IPS-18c (cell line): ENCODE data around the gene HOXD3.

Source experiments
- H3K4me3 ChIP-seq: 2 replicates; pipeline ENCODE4 v1.7.0; 2013; ENCODE audit warnings: low read depth, mild to moderate bottlenecking, low read length, moderate library complexity; ENCODE audit not compliant: insufficient read depth
- H3K9me3 ChIP-seq: one replicate; pipeline ENCODE4 v1.6.1; 2013; ENCODE audit warnings: mild to moderate bottlenecking, low read length, moderate library complexity; ENCODE audit not compliant: control insufficient read depth, insufficient read depth

HOXD3 gene

DNA sequence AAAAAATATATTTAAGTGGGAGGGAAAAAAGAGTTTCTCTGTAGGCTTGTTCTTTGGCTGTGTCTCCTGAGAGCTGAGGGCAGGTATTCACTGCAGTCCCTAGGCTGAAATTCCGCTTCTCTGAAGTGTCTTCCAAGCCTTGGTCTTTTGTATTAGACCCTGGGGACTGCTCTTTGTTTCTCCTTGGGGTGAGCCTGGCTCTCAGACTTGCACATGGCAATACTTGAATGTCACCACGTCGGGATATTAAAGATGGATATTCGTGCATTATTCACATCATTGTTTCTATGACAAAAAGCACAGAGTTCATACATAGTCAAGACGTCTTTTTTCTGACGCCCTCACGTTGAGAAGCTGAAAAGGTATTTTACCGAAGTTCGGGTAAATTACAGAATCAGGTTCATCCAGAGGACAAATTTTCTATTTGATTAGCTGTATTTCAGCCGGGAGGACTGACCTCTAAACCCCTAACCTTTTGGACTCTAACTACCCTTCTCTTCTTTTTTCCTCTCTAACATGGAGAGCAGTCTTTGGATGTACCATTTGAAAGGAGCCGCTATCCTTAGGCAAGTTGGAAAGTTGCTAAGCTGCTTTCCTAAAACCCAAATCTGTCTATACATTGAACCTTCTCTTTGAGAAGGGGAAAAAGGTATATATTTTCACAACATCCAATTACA lies 2.4 kb upstream of the HOXD3 start:
- H3K9me3 ChIP-seq: no peaks in the 10 kb centered on the region
- H3K4me3 ChIP-seq: no peak overlapping the region

- no peaks in the 10 kb centered on the region for H3K9me3 ChIP-seq
- no peak overlapping the region for H3K4me3 ChIP-seq
These were observed 1.6 kb upstream of the HOXD3 start for GRCh38 chr2:176155356-176156044.

DNA sequence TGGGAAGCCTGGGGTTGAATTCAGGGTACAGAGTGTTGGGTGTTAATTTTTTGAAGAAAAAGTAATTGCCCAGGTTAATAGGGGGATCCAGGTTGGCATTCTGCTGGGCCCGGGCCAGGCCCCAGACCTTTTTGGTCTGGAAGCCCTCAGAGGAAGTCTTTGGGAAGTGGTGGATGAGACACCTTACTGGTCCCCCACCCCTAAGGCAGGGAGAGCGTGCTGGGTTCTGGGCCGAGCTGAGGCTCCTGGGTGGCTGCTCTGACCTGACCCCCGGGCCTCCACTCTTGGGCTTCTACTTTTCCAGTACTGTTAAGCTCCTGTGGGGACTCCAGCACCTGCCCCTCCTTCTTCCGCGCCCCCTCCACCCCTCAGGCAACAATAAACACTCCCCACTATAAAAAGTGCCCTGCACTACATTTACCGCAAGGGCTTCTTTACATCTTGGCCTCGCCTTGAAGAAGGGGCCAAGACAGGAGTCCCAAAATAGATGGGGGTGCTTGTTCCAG lies 753 bp upstream of the HOXD3 start:
- H3K4me3 ChIP-seq: no peak overlapping the region
- no peaks in the 10 kb centered on the region for H3K9me3 ChIP-seq

DNA sequence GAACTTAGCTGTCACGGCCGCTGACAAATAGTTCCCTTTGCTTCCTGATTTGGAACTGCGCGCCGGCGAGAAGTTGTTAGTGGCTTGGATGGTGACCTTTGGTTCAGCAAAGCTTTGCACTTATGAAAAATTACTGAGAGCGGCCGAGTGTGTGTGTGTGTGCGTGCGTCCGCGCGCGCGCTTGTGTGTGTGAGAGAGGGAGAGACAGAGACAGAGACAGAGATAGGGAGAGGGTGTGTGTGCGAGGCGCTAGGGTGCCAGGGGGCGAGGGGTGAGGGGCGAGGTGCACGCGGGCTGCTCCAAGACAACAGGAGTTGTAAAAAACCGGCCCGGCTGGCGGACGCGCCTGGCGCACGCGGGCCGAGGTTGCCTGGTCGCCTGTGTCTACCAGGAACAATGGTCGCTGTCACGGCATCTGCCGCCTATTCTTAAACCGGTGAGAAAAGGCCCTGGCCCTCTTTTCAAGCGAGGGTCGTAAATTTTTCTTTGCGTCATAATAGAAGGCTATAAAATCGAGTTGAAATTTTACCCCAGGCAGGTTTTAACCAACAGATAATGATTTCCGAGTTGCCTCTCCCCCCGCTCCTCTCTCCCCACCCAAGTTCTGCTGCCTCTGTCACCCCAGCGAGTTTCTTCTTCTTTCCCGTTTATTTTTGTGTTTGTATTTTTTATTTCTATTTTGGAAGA lies 535 bp downstream of the HOXD3 start:
- peaks cover 3% of the 10 kb centered on the region for H3K9me3 ChIP-seq
- no peak overlapping the region for H3K4me3 ChIP-seq

DNA sequence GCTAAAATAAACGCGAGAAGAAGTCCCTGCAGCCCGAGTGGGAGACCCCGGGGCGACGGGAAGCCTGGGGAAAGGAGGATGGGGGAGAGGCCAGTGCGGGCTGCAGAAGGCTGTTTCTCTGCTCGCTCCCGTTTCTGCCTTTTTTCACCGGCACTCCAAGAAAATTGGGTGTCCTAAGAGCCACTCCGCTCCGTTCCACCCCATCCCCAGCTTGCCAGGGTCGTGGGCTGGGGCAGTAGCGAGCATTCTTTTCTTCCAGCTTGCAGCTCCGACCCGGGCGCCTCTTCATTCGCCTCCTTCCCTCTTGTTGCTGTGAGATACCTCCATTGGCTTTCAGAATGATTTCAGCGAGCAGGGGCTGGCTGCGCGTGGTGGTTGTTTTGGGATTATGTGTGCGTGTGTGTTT lies 1.1 kb downstream of the HOXD3 start:
- H3K9me3 ChIP-seq: peaks cover 6% of the 10 kb centered on the region
- H3K4me3 ChIP-seq: no peak overlapping the region

GRCh38 chr2:176158855-176159662 lies 2.0 kb downstream of the HOXD3 start:
- no peak overlapping the region for H3K4me3 ChIP-seq
- H3K9me3 ChIP-seq: peaks cover 6% of the 10 kb centered on the region

GRCh38 chr2:176159663-176160250 lies 2.6 kb downstream of the HOXD3 start:
- H3K4me3 ChIP-seq: no peak overlapping the region
- peaks cover 6% of the 10 kb centered on the region for H3K9me3 ChIP-seq

GRCh38 chr2:176160251-176160985 lies 3.3 kb downstream of the HOXD3 start:
- H3K4me3 ChIP-seq: no peak overlapping the region; the same call in 1 of the 2 replicates
- peaks cover 8% of the 10 kb centered on the region for H3K9me3 ChIP-seq

GRCh38 chr2:176160986-176161824 lies 4.1 kb downstream of the HOXD3 start:
- H3K4me3 ChIP-seq: no peak overlapping the region
- peaks cover 8% of the 10 kb centered on the region for H3K9me3 ChIP-seq

DNA sequence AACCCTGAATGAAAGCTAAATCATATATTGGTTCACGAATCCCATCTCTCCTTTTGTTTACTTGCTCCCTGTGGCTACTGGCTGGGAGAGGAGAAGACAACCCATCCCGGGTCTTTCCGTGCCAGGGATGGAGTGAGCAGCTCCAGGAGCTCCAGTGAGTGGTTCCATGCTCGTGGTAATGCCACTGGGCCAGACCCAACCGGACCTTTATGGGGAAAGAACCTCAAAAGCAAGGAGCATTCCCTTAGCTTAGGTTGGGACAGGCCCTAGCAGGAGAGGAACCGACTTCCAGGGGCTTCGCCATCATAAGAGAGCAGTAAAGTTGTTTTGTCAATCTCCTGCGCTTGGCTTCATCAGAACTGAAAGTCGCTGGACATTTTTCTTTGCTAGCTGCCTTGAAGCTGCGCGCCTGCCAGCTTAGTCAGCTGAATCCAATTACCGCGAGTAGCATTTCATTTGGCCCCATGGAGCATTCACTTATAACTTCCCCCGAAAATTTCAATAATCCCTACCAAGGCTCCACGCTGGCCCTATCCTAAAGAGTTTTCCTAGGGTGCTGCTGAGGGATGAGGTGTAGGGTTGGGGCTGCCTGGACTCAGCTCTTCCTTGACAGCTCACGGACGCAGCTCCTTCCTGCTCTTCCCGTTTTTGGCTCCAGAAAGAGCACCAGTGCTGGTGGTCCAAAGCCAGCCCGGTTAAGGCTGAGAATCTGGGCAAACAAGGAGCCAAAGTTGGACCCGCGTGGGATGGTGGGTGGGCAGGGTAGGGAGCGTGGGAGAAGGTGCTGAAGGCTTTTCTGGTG lies 4.9 kb downstream of the HOXD3 start:
- peaks cover 8% of the 10 kb centered on the region for H3K9me3 ChIP-seq
- H3K4me3 ChIP-seq: no peak overlapping the region

- Histone ChIP-seq H3K9me3 (peaks cover 8% of the 10 kb centered on the region), H3K4me3 (no peak overlapping the region)
These were observed 6.0 kb downstream of the HOXD3 start for GRCh38 chr2:176162911-176163671.

DNA sequence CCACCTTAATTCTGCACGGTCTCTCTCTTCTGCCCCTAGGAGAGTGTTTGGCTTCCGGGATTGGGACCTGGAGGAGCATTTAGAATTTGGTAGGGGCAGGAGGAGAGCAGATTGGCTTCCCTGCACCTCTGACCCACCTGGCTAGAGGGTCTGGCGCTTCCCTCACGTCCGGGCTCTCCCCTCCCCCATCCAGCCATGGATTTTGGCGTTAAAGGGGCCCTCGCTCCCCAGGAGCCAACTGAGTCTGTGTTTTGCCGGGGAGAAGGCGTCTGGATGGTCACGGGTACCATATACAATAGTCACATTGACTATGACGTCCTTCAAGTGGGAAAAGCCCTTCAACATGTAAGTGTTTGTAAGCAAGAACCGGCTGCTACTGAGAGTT lies 6.6 kb downstream of the HOXD3 start:
- Histone ChIP-seq H3K4me3 (no peak overlapping the region), H3K9me3 (peaks cover 8% of the 10 kb centered on the region)

DNA sequence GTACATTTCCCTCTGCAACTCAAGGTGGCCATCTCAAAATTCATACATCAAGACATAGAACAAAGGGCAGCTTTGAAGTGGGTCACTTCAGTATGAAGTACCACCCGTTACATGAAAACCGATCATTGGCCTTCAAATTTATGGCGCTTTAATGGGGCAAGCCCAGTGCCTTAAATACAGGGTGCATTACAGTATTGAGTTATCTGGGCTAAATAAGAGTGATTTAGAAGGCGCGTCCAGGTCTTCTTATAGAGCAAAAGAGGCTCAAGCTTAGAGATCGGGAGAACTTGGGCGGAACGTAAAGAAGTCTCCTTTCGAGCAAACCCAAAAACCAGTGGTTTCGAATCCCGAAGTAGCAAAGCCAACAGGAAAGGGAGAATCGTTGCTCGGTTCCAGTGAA lies 7.1 kb downstream of the HOXD3 start:
- Histone ChIP-seq H3K4me3 (no peak overlapping the region), H3K9me3 (peaks cover 8% of the 10 kb centered on the region)

DNA sequence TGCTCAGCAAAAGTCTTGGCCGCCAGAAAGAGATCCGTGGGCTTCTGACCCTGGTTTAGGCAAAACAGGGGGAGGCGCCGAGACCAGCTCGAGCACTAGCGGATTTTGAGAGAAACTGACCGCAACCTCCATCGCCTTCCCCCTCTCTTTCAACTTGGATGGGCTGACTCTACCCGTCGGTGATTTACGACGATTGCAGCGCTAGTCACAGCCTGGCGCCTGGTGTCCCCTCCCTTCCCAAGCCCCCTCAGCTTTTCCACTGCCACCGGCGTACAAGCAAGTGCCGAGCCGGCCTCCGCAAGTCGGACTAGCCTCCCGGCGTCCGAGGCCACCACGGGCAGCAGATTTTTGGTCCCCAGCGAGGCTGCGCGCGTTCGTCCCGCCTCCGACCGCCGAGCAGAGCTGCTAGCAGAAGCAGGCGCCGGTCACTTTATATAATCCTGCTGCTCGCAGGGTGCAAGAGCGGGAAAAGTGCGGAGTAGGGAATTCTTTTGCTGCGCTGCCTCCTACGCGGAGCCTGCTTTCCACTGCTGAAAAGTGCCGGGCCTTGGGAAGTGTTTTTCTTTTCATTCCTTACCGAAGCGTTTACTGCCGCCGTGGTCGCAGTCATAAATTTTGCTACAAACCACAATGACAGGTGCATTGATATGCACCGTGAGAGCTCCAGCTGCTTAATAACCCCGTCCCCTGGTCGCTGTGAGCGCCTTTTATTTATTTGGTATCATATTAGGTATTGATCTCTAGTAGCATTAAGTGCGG lies 7.7 kb downstream of the HOXD3 start:
- Histone ChIP-seq H3K4me3 (no peak overlapping the region), H3K9me3 (peaks cover 8% of the 10 kb centered on the region)
